ENCODE results near the gene GDI2. TPM values are rescaled to one million over a fixed set of nuclear protein-coding genes. Genes with fewer than 3 reads are reported as not detected.
"Not testable (repeated sequence)": the region's sequence is repeated elsewhere in the genome, so short reads cannot be mapped to it uniquely, and the experiment has no call there.

Gene GDI2
- total RNA-seq, 4 donors from 2014 or later = 215 to 263 (median 248) TPM

GRCh38 chr10:5854131-5854475 lies 40.9 kb upstream of the GDI2 start:
- no peak for DNase-seq (ENCODE audit: low spot score)
- ATAC-seq (ENCODE audit: low FRiP score) = no peak
- TF ChIP-seq CTCF (IDR thresholded peaks at IDR 0.05) = no peak

- not testable (repeated sequence) for DNase-seq (ENCODE audit: low spot score); ATAC-seq (ENCODE audit: low FRiP score)
Observed at GRCh38 chr10:5846667-5847066, 33.4 kb upstream of the GDI2 start.

GRCh38 chr10:5844345-5845055 lies 31.3 kb upstream of the GDI2 start:
- DNase-seq (ENCODE audit: low spot score) (no peak), ATAC-seq (ENCODE audit: low FRiP score) (no peak)
- TF ChIP-seq CTCF (IDR thresholded peaks at IDR 0.05) = no peak

GRCh38 chr10:5843686-5844344 lies 30.6 kb upstream of the GDI2 start:
- TF ChIP-seq CTCF (IDR thresholded peaks at IDR 0.05) = no peak

GRCh38 chr10:5841965-5842364 lies 28.7 kb upstream of the GDI2 start:
- no peak for TF ChIP-seq CTCF (IDR thresholded peaks at IDR 0.05)
- ATAC-seq (ENCODE audit: low FRiP score) (no peak), DNase-seq (ENCODE audit: low spot score) (no peak)

More at GRCh38 chr10:5843686-5844344, 30.6 kb upstream of the GDI2 start:
- DNase-seq (ENCODE audit: low spot score) = no peak
- ATAC-seq (ENCODE audit: low FRiP score) = no peak

GRCh38 chr10:5840314-5841307 lies 27.4 kb upstream of the GDI2 start:
- no peak for DNase-seq (ENCODE audit: low spot score)
- TF ChIP-seq CTCF (IDR thresholded peaks at IDR 0.05) = no peak
- no peak for ATAC-seq (ENCODE audit: low FRiP score)

GRCh38 chr10:5836181-5836580 lies 22.9 kb upstream of the GDI2 start:
- not testable (repeated sequence) for ATAC-seq (ENCODE audit: low FRiP score); DNase-seq (ENCODE audit: low spot score)
